T-cell (primary cell): ENCODE results near the gene KIR2DL4. TPM values are rescaled to one million over a fixed set of nuclear protein-coding genes. Genes with fewer than 3 reads are reported as not detected.
"Not testable (repeated sequence)": the region's sequence is repeated elsewhere in the genome, so short reads cannot be mapped to it uniquely, and the experiment has no call there.

Experiments
- ATAC-seq, 4 experiments: fragments of 200-7000 bp in 3 of 4; fragments of 150-1000 bp in 1 of 4; cut with Tn5 transposase; replicated peaks in 1 of 4; 1 replicate in 3 of 4; 2 replicates in 1 of 4; pipeline ENCODE4 v1.10.0; 2021; ENCODE audit warnings: moderate library complexity in 3 of 4, mild to moderate bottlenecking in 2 of 4, moderate number of reproducible peaks in 1 of 4
- CTCF ChIA-PET, 2 donors: fragments of 300-600 bp; sonication (Branson Sonifier 250); formaldehyde crosslinking; loops; one replicate each; lab custom pipeline; 2022; ENCODE audit warnings: antibody characterized with exemption in 2 of 2; lab: Charles Lee
- POLR2A ChIA-PET, 2 donors: fragments of 300-600 bp; sonication (Branson Sonifier 250); formaldehyde crosslinking; loops; one replicate each; lab custom pipeline; 2022; ENCODE audit warnings: antibody characterized with exemption in 2 of 2; lab: Charles Lee
- DNase-seq, 35 experiments: peaks; one replicate each; pipeline versions ENCODE4 v3.0.0 to v3.0.0-alpha.2; 2013 to 2023
- H3K27ac ChIP-seq: one replicate; pipeline ENCODE4 v1.5.1; 2013; ENCODE audit warnings: low read length
- H3K27me3 ChIP-seq, 2 experiments: replicated peaks in 1 of 2; 1 replicate in 1 of 2; 2 replicates in 1 of 2; pipeline versions ENCODE4 v1.6.1 to v1.7.0; 2013; ENCODE audit warnings: low read length in 1 of 2, mixed read lengths in 1 of 2; ENCODE audit not compliant: control insufficient read depth in 2 of 2, insufficient read depth in 2 of 2; ENCODE audit errors: extremely low read depth in 1 of 2
- H3K36me3 ChIP-seq, 2 donors: 1 replicate in 1 of 2; 2 replicates in 1 of 2; pipeline versions ENCODE4 v1.6.1 to v1.7.0; 2013; ENCODE audit warnings: low read length in 1 of 2; ENCODE audit not compliant: control insufficient read depth in 2 of 2, insufficient read depth in 1 of 2; ENCODE audit errors: extremely low read depth in 1 of 2
- H3K4me1 ChIP-seq, 2 experiments: 1 replicate in 1 of 2; 2 replicates in 1 of 2; pipeline versions ENCODE4 v1.6.1 to v1.7.0; 2013; ENCODE audit warnings: low read length in 2 of 2, mixed read lengths in 1 of 2; ENCODE audit not compliant: insufficient read depth in 2 of 2, control insufficient read depth in 1 of 2; ENCODE audit errors: extremely low read depth in 1 of 2
- H3K4me3 ChIP-seq, 2 donors: 1 replicate in 1 of 2; 2 replicates in 1 of 2; pipeline versions ENCODE4 v1.5.1 to v1.7.0; 2013; ENCODE audit warnings: mild to moderate bottlenecking in 2 of 2, low read length in 1 of 2, moderate library complexity in 1 of 2; ENCODE audit not compliant: control insufficient read depth in 1 of 2; ENCODE audit errors: extremely low read depth in 1 of 2
- H3K9me3 ChIP-seq: 2 replicates; pipeline ENCODE4 v1.7.0; 2013
- H3K27ac Mint-ChIP-seq, 2 donors: one replicate each; pipeline ENCODE4 v1.8.0; 2020 to 2021; ENCODE audit warnings: mild to moderate bottlenecking in 2 of 2, mixed read lengths in 2 of 2
- H3K27me3 Mint-ChIP-seq, 2 donors: one replicate each; pipeline ENCODE4 v1.8.0; 2021 to 2022; ENCODE audit warnings: mixed read lengths in 2 of 2
- H3K36me3 Mint-ChIP-seq: one replicate; pipeline ENCODE4 v1.8.0; 2021; ENCODE audit warnings: mixed read lengths
- H3K4me1 Mint-ChIP-seq, 3 donors: one replicate each; pipeline ENCODE4 v1.8.0; 2020 to 2022; ENCODE audit warnings: mixed read lengths in 3 of 3, mild to moderate bottlenecking in 1 of 3
- H3K4me3 Mint-ChIP-seq, 3 donors: one replicate each; pipeline ENCODE4 v1.8.0; 2020 to 2022; ENCODE audit warnings: mild to moderate bottlenecking in 3 of 3, mixed read lengths in 3 of 3, moderate library complexity in 3 of 3
- H3K9me3 Mint-ChIP-seq, 3 donors: one replicate each; pipeline ENCODE4 v1.8.0; 2020 to 2022; ENCODE audit warnings: mixed read lengths in 3 of 3
- WGBS: methylation state at CpG from one replicate; pipeline ENCODE4 v1.1.5; 2013; ENCODE audit warnings: missing lambda C conversion rate; ENCODE audit not compliant: insufficient coverage; 5-methylcytosine and 5-hydroxymethylcytosine counted together
- total RNA-seq, 35 experiments: library from RNA in 6 of 35; stranded (reverse) in 6 of 35; fragments of 120-200 nt in 1 of 35; gene quantifications; one replicate each; pipeline versions ENCODE4 v1.2.1 to v1.2.4 and lab custom pipeline; 2013 to 2026

The KIR2DL4 gene
- total RNA-seq, 5 donors from 2014 or later (not counting 1 experiment from before 2014, with no cell fraction given), result 0.20 to 0.25 TPM; not detected in 3

- 86% methylated on average over 5 of the region's 7 CpGs for WGBS
- H3K36me3 Mint-ChIP-seq, DNase-seq, H3K27ac ChIP-seq, H3K4me3 Mint-ChIP-seq, POLR2A ChIA-PET, CTCF ChIA-PET, H3K27me3 ChIP-seq, H3K9me3 ChIP-seq, H3K27ac Mint-ChIP-seq, H3K36me3 ChIP-seq, ATAC-seq, H3K4me1 ChIP-seq, H3K4me1 Mint-ChIP-seq, H3K4me3 ChIP-seq: not testable (repeated sequence)
- Mint-ChIP-seq H3K9me3 (peaks cover 8 to 13% (median 13%) of the 10 kb centered on the region in 3 donors), H3K27me3 (peaks cover 10 to 16% of the 10 kb centered on the region in 2 donors)
Measured at GRCh38 chr19:54778896-54779295, 24.5 kb upstream of the KIR2DL4 start.

GRCh38 chr19:54782916-54783315 lies 20.5 kb upstream of the KIR2DL4 start:
- H3K4me1 ChIP-seq, H3K27ac ChIP-seq, H3K36me3 ChIP-seq, H3K9me3 ChIP-seq, H3K36me3 Mint-ChIP-seq, H3K4me3 ChIP-seq, H3K4me1 Mint-ChIP-seq, CTCF ChIA-PET, DNase-seq, H3K4me3 Mint-ChIP-seq, H3K27ac Mint-ChIP-seq, ATAC-seq, POLR2A ChIA-PET: not testable (repeated sequence)
- H3K9me3 Mint-ChIP-seq, result peaks cover 8 to 13% (median 13%) of the 10 kb centered on the region in 3 donors
- peaks cover 32 to 33% of the 10 kb centered on the region in 2 donors for H3K27me3 Mint-ChIP-seq
- WGBS, result no CpG with 5 or more reads among the region's 4 CpGs
- peaks cover 0 to 17% of the 10 kb centered on the region in 2 experiments for H3K27me3 ChIP-seq

- H3K36me3 ChIP-seq, POLR2A ChIA-PET, ATAC-seq, CTCF ChIA-PET, H3K36me3 Mint-ChIP-seq, H3K9me3 ChIP-seq, DNase-seq, H3K27ac Mint-ChIP-seq, H3K4me3 ChIP-seq, H3K4me3 Mint-ChIP-seq, H3K27ac ChIP-seq, H3K4me1 Mint-ChIP-seq, H3K4me1 ChIP-seq: not testable (repeated sequence)
- Mint-ChIP-seq H3K9me3 (peaks cover 8 to 12% (median 11%) of the 10 kb centered on the region in 3 donors), H3K27me3 (peaks cover 25 to 34% of the 10 kb centered on the region in 2 donors)
- WGBS, result 90% methylated on average over 13 of the region's 24 CpGs
- peaks cover 0 to 20% of the 10 kb centered on the region in 2 experiments for H3K27me3 ChIP-seq
Measured at GRCh38 chr19:54786091-54786723, 17.2 kb upstream of the KIR2DL4 start.

- H3K4me3 ChIP-seq, POLR2A ChIA-PET, H3K9me3 Mint-ChIP-seq, H3K9me3 ChIP-seq, H3K36me3 ChIP-seq, ATAC-seq, H3K4me3 Mint-ChIP-seq, DNase-seq, H3K27ac Mint-ChIP-seq, H3K4me1 ChIP-seq, H3K27ac ChIP-seq, H3K36me3 Mint-ChIP-seq, CTCF ChIA-PET: not testable (repeated sequence)
- peaks cover 23 to 34% of the 10 kb centered on the region in 2 donors for H3K27me3 Mint-ChIP-seq
- H3K4me1 Mint-ChIP-seq, result peaks cover 9 to 16% (median 14%) of the 10 kb centered on the region in 3 donors
- WGBS, result 100% methylated on average over 1 of the region's 6 CpGs
- H3K27me3 ChIP-seq, result peaks cover 0 to 15% of the 10 kb centered on the region in 2 experiments
Measured at GRCh38 chr19:54788154-54788553, 15.3 kb upstream of the KIR2DL4 start.

GRCh38 chr19:54790711-54791110 lies 12.7 kb upstream of the KIR2DL4 start:
- H3K4me1 ChIP-seq, result no peaks in the 10 kb centered on the region
- 68% methylated on average over 4 of the region's 5 CpGs for WGBS
- Mint-ChIP-seq H3K27me3 (peaks cover 13 to 18% of the 10 kb centered on the region in 2 donors), H3K9me3 (peaks cover 0 to 3% (median 0%) of the 10 kb centered on the region in 3 donors), H3K4me3 (no peak overlapping the region), H3K4me1 (peaks cover 11 to 20% (median 18%) of the 10 kb centered on the region in 3 donors), H3K27ac (no peak overlapping the region), H3K36me3 (no peaks in the 10 kb centered on the region)
- H3K4me3 ChIP-seq, result no peak overlapping the region
- H3K36me3 ChIP-seq, result no peaks in the 10 kb centered on the region
- ChIA-PET POLR2A (no interaction called here), CTCF (no interaction called here)
- ATAC-seq (no peak), DNase-seq (no peak)
- H3K9me3 ChIP-seq, result no peaks in the 10 kb centered on the region
- H3K27me3 ChIP-seq, result peaks cover 0 to 12% of the 10 kb centered on the region in 2 experiments
- no peak overlapping the region for H3K27ac ChIP-seq

- DNase-seq, result no peak
- Mint-ChIP-seq H3K4me1 (peaks cover 11 to 20% (median 18%) of the 10 kb centered on the region in 3 donors), H3K9me3 (no peaks in the 10 kb centered on the region)
Measured at GRCh38 chr19:54791476-54791875, 11.9 kb upstream of the KIR2DL4 start.

More at GRCh38 chr19:54791476-54791875, 11.9 kb upstream of the KIR2DL4 start:
- Mint-ChIP-seq H3K27ac (no peak overlapping the region), H3K4me3 (no peak overlapping the region), H3K27me3 (peaks cover 14 to 20% of the 10 kb centered on the region in 2 donors), H3K36me3 (no peaks in the 10 kb centered on the region)
- H3K4me1 ChIP-seq, result no peaks in the 10 kb centered on the region
- no peak overlapping the region for H3K27ac ChIP-seq
- ChIA-PET CTCF (no interaction called here), POLR2A (no interaction called here)
- WGBS, result 95% methylated on average over 4 of the region's 6 CpGs
- ATAC-seq, result no peak
- H3K27me3 ChIP-seq, result peaks cover 0 to 6% of the 10 kb centered on the region in 2 experiments
- no peak overlapping the region for H3K4me3 ChIP-seq
- no peaks in the 10 kb centered on the region for H3K9me3 ChIP-seq
- no peaks in the 10 kb centered on the region for H3K36me3 ChIP-seq
